GM12878 (cell line): ENCODE data around the gene STX16. TPM values are rescaled to one million over a fixed set of nuclear protein-coding genes. Genes with fewer than 3 reads are reported as not detected.
A peak's percentile ranks its signal among the peaks of the same experiment; 100 is the strongest.

ENCODE experiments used
- ATAC-seq: fragments of 200-7000 bp; cut with Tn5 transposase; 3 replicates; pipeline ENCODE4 v1.9.1; 2020; ENCODE audit warnings: mild to moderate bottlenecking, moderate library complexity
- BruUV-seq: library from RNA; stranded (reverse); fragments of 400-500 nt; replicated peaks from 2 replicates; lab custom pipeline; 2021; lab: Mats Ljungman, UMichigan
- CTCF ChIA-PET: fragments of 300-600 bp; sonication (Branson Sonifier 250); formaldehyde crosslinking; extraction: SDS; loops from one replicate; lab custom pipeline; 2021; ENCODE audit warnings: inconsistent platforms; lab: Yijun Ruan, JAX
- POLR2A ChIA-PET: fragments of 350-600 bp; formaldehyde crosslinking; extraction: SDS; loops from one replicate; lab custom pipeline; 2021; ENCODE audit warnings: inconsistent platforms; lab: Charles Lee
- RAD21 ChIA-PET: fragments of 300-600 bp; sonication (Branson Sonifier 250); formaldehyde crosslinking; loops from one replicate; lab custom pipeline; 2023; ENCODE audit warnings: antibody characterized with exemption; ENCODE audit not compliant: unreplicated experiment; lab: Charles Lee
- SMC1A ChIA-PET: fragments of 300-600 bp; sonication (Branson Sonifier 250); formaldehyde crosslinking; loops from one replicate; lab custom pipeline; 2023; ENCODE audit not compliant: unreplicated experiment, uncharacterized antibody; lab: Charles Lee
- DNase-seq: peaks from one replicate; pipeline ENCODE4 v3.0.0-alpha.2; 2011; ENCODE audit warnings: low read depth, low spot score
- FAIRE-seq: peaks from 3 replicates; lab custom pipeline; 2011; peaks lifted over from hg19 to GRCh38; lab: Jason Lieb, UNC
- H2AFZ ChIP-seq: 2 replicates; pipeline ENCODE4 v1.6.0; 2011; ENCODE audit warnings: low read depth, low read length, control low read depth; ENCODE audit not compliant: control insufficient read depth
- H3K27ac ChIP-seq: 2 replicates; pipeline ENCODE4 v1.5.1; 2011; ENCODE audit warnings: control low read depth; ENCODE audit not compliant: control insufficient read depth, insufficient read depth
- H3K27me3 ChIP-seq, 2 experiments: replicated peaks in 1 of 2; 2 replicates each; pipeline versions ENCODE4 v1.6.0 to v1.6.1; 2011; ENCODE audit warnings: low read length in 1 of 2; ENCODE audit not compliant: control insufficient read depth in 2 of 2, insufficient read depth in 2 of 2
- H3K36me3 ChIP-seq, 2 experiments: 2 replicates each; pipeline ENCODE4 v1.5.1; 2011; ENCODE audit warnings: low read length in 1 of 2; ENCODE audit not compliant: control insufficient read depth in 2 of 2, insufficient read depth in 2 of 2
- H3K4me1 ChIP-seq: 2 replicates; pipeline ENCODE4 v1.6.1; 2011; ENCODE audit warnings: mild to moderate bottlenecking, low read length, moderate library complexity, mixed read lengths; ENCODE audit not compliant: control insufficient read depth, insufficient read depth
- H3K4me2 ChIP-seq: 2 replicates; pipeline ENCODE4 v1.6.0; 2011; ENCODE audit warnings: control low read depth; ENCODE audit not compliant: control insufficient read depth, insufficient read depth
- H3K4me3 ChIP-seq: fragments of 200-600 bp; sonication (generic); 2 replicates; pipeline ENCODE4 v1.5.1; 2016
- H3K79me2 ChIP-seq: 2 replicates; pipeline ENCODE4 v1.6.0; 2011; ENCODE audit warnings: low read length; ENCODE audit not compliant: control insufficient read depth, insufficient read depth
- H3K9ac ChIP-seq: 2 replicates; pipeline ENCODE4 v1.8.0; 2011; ENCODE audit warnings: low read length, control low read depth, mixed read lengths; ENCODE audit not compliant: control insufficient read depth, insufficient read depth
- H3K9me3 ChIP-seq: replicated peaks from 3 replicates; pipeline ENCODE4 v1.5.1; 2011; ENCODE audit warnings: mild to moderate bottlenecking, low read length; ENCODE audit not compliant: control insufficient read depth, insufficient read depth
- H4K20me1 ChIP-seq: 2 replicates; pipeline ENCODE4 v1.6.0; 2011; ENCODE audit not compliant: control insufficient read depth, insufficient read depth
- BRCA1 ChIP-seq: IDR thresholded peaks from 2 replicates; pipeline ENCODE4 v1.6.1; 2011; ENCODE audit warnings: low read depth, low read length, improper control_type of control experiment
- CBX3 ChIP-seq: fragments of 200-600 bp; sonication (generic); IDR thresholded peaks from 2 replicates; pipeline ENCODE4 v1.6.1; 2016; ENCODE audit warnings: low read depth, borderline replicate concordance
- EP300 ChIP-seq, 2 experiments: fragments of 150-350 bp in 1 of 2; IDR thresholded peaks; 2 replicates each; pipeline ENCODE4 v1.6.1; 2011 to 2012; ENCODE audit warnings: low read depth in 2 of 2, low read length in 2 of 2, borderline replicate concordance in 1 of 2, improper control_type of control experiment in 1 of 2, inconsistent platforms in 1 of 2; ENCODE audit not compliant: control insufficient read depth in 1 of 2
- HDGF ChIP-seq: fragments of 450-650 bp; IDR thresholded peaks from 2 replicates; pipeline ENCODE4 v1.6.1; 2016; ENCODE audit warnings: antibody characterized with exemption
- NFYA ChIP-seq: IDR thresholded peaks from 2 replicates; pipeline ENCODE4 v1.6.1; 2011; ENCODE audit warnings: low read depth, mild to moderate bottlenecking, low read length, improper control_type of control experiment, borderline replicate concordance
- POLR2A ChIP-seq: IDR thresholded peaks from 2 replicates; pipeline ENCODE4 v1.6.1; 2011; ENCODE audit warnings: low read depth, mild to moderate bottlenecking, low read length
- RAD51 ChIP-seq: fragments of 450-650 bp; IDR thresholded peaks from 2 replicates; pipeline ENCODE4 v1.6.1; 2016; ENCODE audit warnings: moderate library complexity, mild to moderate bottlenecking, inconsistent platforms
- ZNF217 ChIP-seq: fragments of 450-650 bp; IDR thresholded peaks from 2 replicates; pipeline ENCODE4 v1.6.1; 2017; ENCODE audit warnings: antibody characterized with exemption, mild to moderate bottlenecking
- WGBS: methylation state at CpG from one replicate; pipeline ENCODE4 v1.1.6; 2016; ENCODE audit warnings: low lambda C conversion rate; ENCODE audit not compliant: insufficient replicate concordance, insufficient coverage; ENCODE audit errors: missing lambda C conversion rate; 5-methylcytosine and 5-hydroxymethylcytosine counted together
- in situ Hi-C: fragments of 300-500 bp; cut with MboI; formaldehyde crosslinking; loops from 9 replicates; pipeline ENCODE4 v1.14.3; 2018; ENCODE audit warnings: mixed read lengths
- intact Hi-C: fragments of 100-400 bp; cut with micrococcal nuclease; formaldehyde crosslinking; loops from one replicate; pipeline ENCODE4 v1.14.2; 2022; ENCODE audit not compliant: unreplicated experiment
- polyA plus RNA-seq, 11 experiments: library from polyadenylated mRNA; depleted of rRNA in 4 of 11; unstranded in 6 of 11; stranded (reverse) in 5 of 11; fragments of >200 nt; fragmentation: Nextera tagmentation in 4 of 11; fragmentation: Illumina TruSeq in 1 of 11; extraction: Ambion mirVana in 4 of 11; extraction: Trizol in 1 of 11; gene quantifications; 1 replicate in 1 of 11; 2 replicates in 10 of 11; pipeline versions ENCODE4 v1.2.1 to v1.2.3, GENCODE V29; 2011 to 2016; ENCODE audit warnings: inconsistent platforms in 2 of 11, missing spikeins in 2 of 11, low read depth in 1 of 11
- total RNA-seq, 4 experiments: library from RNA; depleted of rRNA in 3 of 4; stranded (reverse); fragments of >200 nt in 3 of 4; fragmentation: Illumina TruSeq in 1 of 4; extraction: Trizol in 1 of 4; gene quantifications; 2 replicates each; pipeline versions ENCODE4 v1.2.1 to v1.2.3, GENCODE V29; 2013 to 2021

Gene STX16
- total and polyA plus RNA-seq, 10 of the 15 experiments (the other 5 are each of a cell fraction or from before 2014, with no cell fraction given), result 6.3 to 68.4 (median 35.8) TPM

DNA sequence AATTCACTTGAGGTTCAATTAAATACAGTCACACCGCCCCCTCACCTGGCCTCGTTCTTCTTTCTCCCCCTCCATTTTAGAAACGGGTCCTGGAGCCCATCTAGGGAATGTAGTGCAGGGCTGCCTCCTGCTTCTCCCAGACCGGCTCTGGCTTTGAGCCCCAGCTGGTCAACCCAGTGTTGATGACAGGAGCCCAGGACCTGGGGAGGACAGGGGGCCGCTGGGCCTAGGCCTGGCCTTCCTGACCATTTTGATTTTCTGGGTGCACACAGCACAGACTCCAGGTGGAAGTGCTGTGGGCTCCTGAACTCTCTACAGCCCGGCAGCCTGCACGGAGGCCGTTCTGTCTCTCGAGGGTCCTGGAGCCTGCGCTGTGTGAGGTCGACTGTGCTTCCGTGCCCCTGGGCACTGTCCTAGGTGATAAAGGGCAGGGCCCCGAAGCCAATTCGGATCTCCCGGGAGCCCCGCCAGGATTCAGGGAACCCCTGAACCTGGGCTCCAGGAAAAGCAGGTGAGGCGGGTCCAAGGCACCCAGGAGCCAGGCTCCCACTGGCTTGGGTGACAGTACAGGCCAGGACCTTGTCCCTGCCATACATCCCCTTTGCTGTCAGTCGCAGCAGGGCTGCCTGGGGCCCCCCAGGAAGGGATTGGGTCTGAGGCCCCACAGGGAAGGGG, 64.9 kb downstream of the STX16 start (continued):
- TF ChIP-seq EP300 (IDR thresholded peaks at IDR 0.05; ENCODE audit: borderline replicate concordance in 1 of 2, control insufficient read depth in 1 of 2, low read depth in 2 of 2, low read length in 2 of 2), result no peak
- TF ChIP-seq CBX3, result no peak
- no peak for TF ChIP-seq HDGF
- no peak for TF ChIP-seq BRCA1
- TF ChIP-seq RAD51, result no peak
- TF ChIP-seq ZNF217, result no peak

GRCh38 chr20:58716476-58717277, 65.6 kb downstream of the STX16 start:
- BruUV-seq, result no TSS peak
- no peak for FAIRE-seq
- Histone ChIP-seq H3K9ac (no peak overlapping the region), H3K9me3 (no peaks in the 10 kb centered on the region), H4K20me1 (no peaks in the 10 kb centered on the region), H3K27me3 (no peaks in the 10 kb centered on the region)
- 77% methylated on average over 23 of the region's 23 CpGs for whole genome bisulfite sequencing
- CTCF ChIA-PET, result no interaction called here
- TF ChIP-seq POLR2A (peak; percentile 49; the same call in 1 of the 2 replicates), NFYA (no peak)
- TF ChIP-seq, all 136 proteins: peak for 1
- H3K36me3 ChIP-seq, result no peaks in the 10 kb centered on the region
- DNase-seq (no peak), ATAC-seq (no peak)
- intact Hi-C loops, result no loop called here
- H3K4me1 ChIP-seq, result no peaks in the 10 kb centered on the region
- no peak overlapping the region for H2AFZ ChIP-seq
- H3K27ac ChIP-seq, result no peak overlapping the region
- no peak overlapping the region for H3K4me3 ChIP-seq
- ChIA-PET SMC1A (no interaction called here), POLR2A (no interaction called here), RAD21 (no interaction called here)
- no peak overlapping the region for H3K4me2 ChIP-seq
- H3K79me2 ChIP-seq, result no peaks in the 10 kb centered on the region
- in situ Hi-C loops, result no loop called here
